Uterus (tissue), 2 donors: ENCODE measurements around the gene CWF19L2.
"Not testable (repeated sequence)": the region's sequence is repeated elsewhere in the genome, so short reads cannot be mapped to it uniquely, and the experiment has no call there.

ENCODE experiments used
- POLR2A ChIP-seq, 2 donors: fragments of 450-650 bp; IDR thresholded peaks; one replicate each; pipeline ENCODE4 v1.6.1; 2016; ENCODE audit warnings: antibody characterized with exemption in 2 of 2, mild to moderate bottlenecking in 1 of 2, moderate library complexity in 1 of 2
- TF ChIP-seq, protein P1 (sequence below), 4 experiments: fragments of 200-600 bp in 2 of 4; fragments of 450-650 bp in 2 of 4; sonication (generic) in 2 of 4; IDR thresholded peaks; one replicate each; pipeline ENCODE4 v1.5.1; 2016 to 2019; ENCODE audit warnings: antibody characterized with exemption in 4 of 4, mild to moderate bottlenecking in 2 of 4, moderate library complexity in 1 of 4

DNA sequence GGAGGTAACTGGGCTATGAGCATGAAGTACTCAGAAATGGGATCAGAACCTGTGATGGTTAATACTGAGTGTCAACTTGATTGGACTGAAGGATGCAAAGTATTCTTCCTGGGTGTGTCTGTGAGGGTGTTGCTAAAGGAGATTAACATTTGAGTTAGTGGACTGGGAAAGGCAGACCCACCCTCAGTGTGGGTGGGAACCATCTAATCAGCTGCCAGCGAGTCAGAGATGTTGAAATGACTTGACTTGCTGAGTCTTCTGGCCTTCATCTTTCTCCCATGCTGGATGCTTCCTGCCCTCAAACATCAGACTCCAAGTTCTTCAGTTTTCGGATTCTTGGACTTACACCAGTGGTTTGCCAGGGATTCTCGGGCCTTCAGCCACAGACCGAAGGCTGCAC is 66.9 kb downstream of the CWF19L2 start:
- TF ChIP-seq, protein P1, sequence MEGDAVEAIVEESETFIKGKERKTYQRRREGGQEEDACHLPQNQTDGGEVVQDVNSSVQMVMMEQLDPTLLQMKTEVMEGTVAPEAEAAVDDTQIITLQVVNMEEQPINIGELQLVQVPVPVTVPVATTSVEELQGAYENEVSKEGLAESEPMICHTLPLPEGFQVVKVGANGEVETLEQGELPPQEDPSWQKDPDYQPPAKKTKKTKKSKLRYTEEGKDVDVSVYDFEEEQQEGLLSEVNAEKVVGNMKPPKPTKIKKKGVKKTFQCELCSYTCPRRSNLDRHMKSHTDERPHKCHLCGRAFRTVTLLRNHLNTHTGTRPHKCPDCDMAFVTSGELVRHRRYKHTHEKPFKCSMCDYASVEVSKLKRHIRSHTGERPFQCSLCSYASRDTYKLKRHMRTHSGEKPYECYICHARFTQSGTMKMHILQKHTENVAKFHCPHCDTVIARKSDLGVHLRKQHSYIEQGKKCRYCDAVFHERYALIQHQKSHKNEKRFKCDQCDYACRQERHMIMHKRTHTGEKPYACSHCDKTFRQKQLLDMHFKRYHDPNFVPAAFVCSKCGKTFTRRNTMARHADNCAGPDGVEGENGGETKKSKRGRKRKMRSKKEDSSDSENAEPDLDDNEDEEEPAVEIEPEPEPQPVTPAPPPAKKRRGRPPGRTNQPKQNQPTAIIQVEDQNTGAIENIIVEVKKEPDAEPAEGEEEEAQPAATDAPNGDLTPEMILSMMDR (IDR thresholded peaks at IDR 0.05): not testable (repeated sequence)
- not testable (repeated sequence) for TF ChIP-seq POLR2A (IDR thresholded peaks at IDR 0.05)
